SK-N-SH treated with all-trans-retinoic acid at 6 μM for 48 hours (cell line): Measurements from ENCODE around the gene ATP6AP1.

ENCODE experiments used
- ATAC-seq: fragments of 200-7000 bp; cut with Tn5 transposase; 3 replicates; pipeline ENCODE4 v1.9.1; 2020; ENCODE audit warnings: mild to moderate bottlenecking, moderate library complexity
- ARNTL ChIP-seq: fragments of 450-650 bp; formaldehyde crosslinking; IDR thresholded peaks from 2 replicates; pipeline ENCODE4 v1.5.0; 2020; ENCODE audit warnings: low read depth, mild to moderate bottlenecking, moderate library complexity, borderline replicate concordance
- BACH2 ChIP-seq: fragments of 250-450 bp; sonication (Bioruptor Pico); IDR thresholded peaks from 2 replicates; pipeline ENCODE4 v1.9.0; 2021; ENCODE audit warnings: mild to moderate bottlenecking, borderline replicate concordance
- CSDC2 ChIP-seq: fragments of 250-450 bp; sonication (Bioruptor Pico); IDR thresholded peaks from 2 replicates; pipeline ENCODE4 v1.5.0; 2020; ENCODE audit warnings: mild to moderate bottlenecking, moderate library complexity
- ESRRG ChIP-seq: fragments of 250-450 bp; sonication (Bioruptor Pico); IDR thresholded peaks from 2 replicates; pipeline ENCODE4 v1.6.1; 2021; ENCODE audit warnings: mild to moderate bottlenecking
- GLIS3 ChIP-seq: fragments of 250-450 bp; sonication (Bioruptor Pico); IDR thresholded peaks from 2 replicates; pipeline ENCODE4 v1.5.0; 2020; ENCODE audit warnings: mild to moderate bottlenecking, moderate library complexity
- ISL1 ChIP-seq: fragments of 250-450 bp; sonication (Bioruptor Pico); IDR thresholded peaks from 2 replicates; pipeline ENCODE4 v2.1.2; 2022; ENCODE audit warnings: mild to moderate bottlenecking, moderate library complexity
- OSR1 ChIP-seq: fragments of 250-450 bp; sonication (Bioruptor Pico); IDR thresholded peaks from 2 replicates; pipeline ENCODE4 v1.8.0; 2022; ENCODE audit warnings: moderate library complexity, mild to moderate bottlenecking, inconsistent platforms
- PPARA ChIP-seq: fragments of 250-450 bp; sonication (Bioruptor Pico); IDR thresholded peaks from 2 replicates; pipeline ENCODE4 v1.5.0; 2020; ENCODE audit warnings: mild to moderate bottlenecking, borderline replicate concordance
- RARB ChIP-seq: fragments of 250-450 bp; sonication (Bioruptor Pico); IDR thresholded peaks from 2 replicates; pipeline ENCODE4 v1.8.0; 2021; ENCODE audit warnings: mild to moderate bottlenecking, moderate library complexity
- TOX ChIP-seq: fragments of 250-450 bp; sonication (Bioruptor Pico); IDR thresholded peaks from 2 replicates; pipeline ENCODE4 v1.8.0; 2021; ENCODE audit warnings: mild to moderate bottlenecking, moderate library complexity, borderline replicate concordance
- ZC3H10 ChIP-seq: fragments of 250-450 bp; sonication (Bioruptor Pico); IDR thresholded peaks from 2 replicates; pipeline ENCODE4 v1.5.1; 2021; ENCODE audit warnings: mild to moderate bottlenecking, moderate library complexity
- ZFP3 ChIP-seq: fragments of 250-450 bp; sonication (Bioruptor Pico); IDR thresholded peaks from 2 replicates; pipeline ENCODE4 v1.5.0; 2020; ENCODE audit warnings: mild to moderate bottlenecking, moderate library complexity
- ZFP30 ChIP-seq: fragments of 450-650 bp; formaldehyde crosslinking; IDR thresholded peaks from 2 replicates; pipeline ENCODE4 v1.5.0; 2022; ENCODE audit warnings: mild to moderate bottlenecking, moderate library complexity
- ZNF565 ChIP-seq: fragments of 450-650 bp; formaldehyde crosslinking; conservative IDR thresholded peaks from 2 replicates; pipeline ENCODE4 v1.5.0; 2020; ENCODE audit warnings: low read depth, mild to moderate bottlenecking, moderate library complexity
- ZNF70 ChIP-seq: fragments of 450-650 bp; formaldehyde crosslinking; IDR thresholded peaks from 2 replicates; pipeline ENCODE4 v1.5.0; 2020; ENCODE audit warnings: mild to moderate bottlenecking, moderate library complexity
- ZNF8 ChIP-seq: fragments of 450-650 bp; formaldehyde crosslinking; IDR thresholded peaks from 2 replicates; pipeline ENCODE4 v1.5.0; 2020; ENCODE audit warnings: mild to moderate bottlenecking, moderate library complexity
- TF ChIP-seq, protein P1 (sequence below): fragments of 250-450 bp; sonication (Bioruptor Pico); IDR thresholded peaks from 2 replicates; pipeline ENCODE4 v1.8.0; 2021; ENCODE audit warnings: low read depth, mild to moderate bottlenecking, moderate library complexity, borderline replicate concordance
- TF ChIP-seq, protein P2 (sequence below): fragments of 250-450 bp; sonication (Bioruptor Pico); IDR thresholded peaks from 2 replicates; pipeline ENCODE4 v1.8.0; 2020; ENCODE audit warnings: mild to moderate bottlenecking, moderate library complexity, borderline replicate concordance
- TF ChIP-seq, protein P3 (sequence below): fragments of 250-450 bp; sonication (Bioruptor Pico); IDR thresholded peaks from 2 replicates; pipeline ENCODE4 v1.5.1; 2021; ENCODE audit warnings: mild to moderate bottlenecking, moderate library complexity
- TF ChIP-seq, protein P4 (sequence below): fragments of 250-450 bp; sonication (Bioruptor Pico); IDR thresholded peaks from 2 replicates; pipeline ENCODE4 v1.5.0; 2020; ENCODE audit warnings: mild to moderate bottlenecking, moderate library complexity

ATP6AP1 gene

DNA sequence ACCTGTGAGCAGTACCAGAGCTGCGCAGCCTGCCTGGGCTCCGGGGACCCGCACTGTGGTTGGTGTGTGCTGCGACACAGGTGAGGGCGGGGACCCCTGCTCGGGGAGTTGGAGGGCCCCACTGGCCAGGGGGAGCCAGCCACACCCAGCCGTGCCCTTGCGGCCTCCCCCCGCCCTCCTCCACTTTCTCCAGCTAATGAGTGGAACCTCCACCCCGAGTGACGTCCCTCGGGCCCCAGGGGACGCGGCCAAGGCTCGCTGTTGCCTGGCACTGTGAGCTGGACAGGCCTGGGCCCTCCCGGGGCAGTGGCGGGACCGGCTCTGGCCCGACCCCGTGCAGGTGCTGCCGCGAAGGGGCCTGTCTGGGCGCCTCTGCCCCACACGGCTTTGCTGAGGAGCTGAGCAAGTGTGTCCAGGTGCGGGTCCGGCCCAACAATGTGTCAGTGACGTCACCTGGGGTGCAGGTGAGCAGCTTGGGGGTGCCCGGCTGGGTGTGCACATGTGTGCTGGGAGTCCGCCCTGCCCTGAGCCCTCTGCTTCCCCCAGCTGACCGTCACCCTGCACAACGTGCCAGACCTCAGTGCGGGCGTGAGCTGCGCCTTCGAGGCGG, 35.2 kb downstream of the ATP6AP1 start (continued):
- TF ChIP-seq TOX: no peak

DNA sequence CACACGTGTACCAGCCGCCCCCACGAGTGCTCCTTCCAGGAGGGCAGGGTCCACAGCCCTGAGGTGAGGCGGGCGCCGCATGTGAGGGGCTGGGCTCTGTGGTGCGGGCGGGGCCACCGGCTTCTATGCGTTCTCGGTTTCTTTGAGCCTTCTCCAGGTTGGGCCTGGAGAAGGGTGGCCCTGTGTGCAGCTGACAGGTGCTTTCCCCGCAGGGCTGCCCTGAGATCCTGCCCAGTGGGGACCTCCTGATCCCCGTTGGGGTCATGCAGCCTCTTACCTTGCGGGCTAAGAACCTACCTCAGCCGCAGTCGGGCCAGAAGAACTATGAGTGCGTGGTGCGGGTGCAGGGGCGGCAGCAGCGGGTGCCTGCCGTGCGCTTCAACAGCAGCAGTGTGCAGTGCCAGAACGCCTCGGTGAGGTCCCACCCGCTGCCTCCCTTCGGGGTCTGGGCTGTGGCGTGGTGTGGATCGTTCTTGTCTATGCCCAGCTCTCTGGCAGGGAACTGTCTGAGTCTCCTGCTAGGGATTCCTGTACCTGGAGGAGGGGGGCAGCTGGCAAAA, 36.4 kb downstream of the ATP6AP1 start:
- ATAC-seq: no peak
- TF ChIP-seq ZFP30 (no peak), RARB (CRISPR knock-in tag) (no peak), ARNTL (CRISPR knock-in tag) (no peak), ZNF8 (CRISPR knock-in tag) (no peak), TOX (no peak), ESRRG (CRISPR knock-in tag) (no peak), ISL1 (CRISPR knock-in tag) (no peak), PPARA (CRISPR knock-in tag) (no peak), OSR1 (CRISPR knock-in tag) (no peak), ZC3H10 (no peak), ZNF70 (CRISPR knock-in tag) (no peak), ZNF565 (CRISPR knock-in tag) (no peak), ZFP3 (CRISPR knock-in tag) (no peak), CSDC2 (CRISPR knock-in tag) (no peak), GLIS3 (no peak)
- TF ChIP-seq, protein P1, sequence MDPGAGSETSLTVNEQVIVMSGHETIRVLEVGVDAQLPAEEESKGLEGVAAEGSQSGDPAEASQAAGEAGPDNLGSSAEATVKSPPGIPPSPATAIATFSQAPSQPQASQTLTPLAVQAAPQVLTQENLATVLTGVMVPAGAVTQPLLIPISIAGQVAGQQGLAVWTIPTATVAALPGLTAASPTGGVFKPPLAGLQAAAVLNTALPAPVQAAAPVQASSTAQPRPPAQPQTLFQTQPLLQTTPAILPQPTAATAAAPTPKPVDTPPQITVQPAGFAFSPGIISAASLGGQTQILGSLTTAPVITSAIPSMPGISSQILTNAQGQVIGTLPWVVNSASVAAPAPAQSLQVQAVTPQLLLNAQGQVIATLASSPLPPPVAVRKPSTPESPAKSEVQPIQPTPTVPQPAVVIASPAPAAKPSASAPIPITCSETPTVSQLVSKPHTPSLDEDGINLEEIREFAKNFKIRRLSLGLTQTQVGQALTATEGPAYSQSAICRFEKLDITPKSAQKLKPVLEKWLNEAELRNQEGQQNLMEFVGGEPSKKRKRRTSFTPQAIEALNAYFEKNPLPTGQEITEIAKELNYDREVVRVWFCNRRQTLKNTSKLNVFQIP (CRISPR knock-in tag): no peak
- TF ChIP-seq, protein P2, sequence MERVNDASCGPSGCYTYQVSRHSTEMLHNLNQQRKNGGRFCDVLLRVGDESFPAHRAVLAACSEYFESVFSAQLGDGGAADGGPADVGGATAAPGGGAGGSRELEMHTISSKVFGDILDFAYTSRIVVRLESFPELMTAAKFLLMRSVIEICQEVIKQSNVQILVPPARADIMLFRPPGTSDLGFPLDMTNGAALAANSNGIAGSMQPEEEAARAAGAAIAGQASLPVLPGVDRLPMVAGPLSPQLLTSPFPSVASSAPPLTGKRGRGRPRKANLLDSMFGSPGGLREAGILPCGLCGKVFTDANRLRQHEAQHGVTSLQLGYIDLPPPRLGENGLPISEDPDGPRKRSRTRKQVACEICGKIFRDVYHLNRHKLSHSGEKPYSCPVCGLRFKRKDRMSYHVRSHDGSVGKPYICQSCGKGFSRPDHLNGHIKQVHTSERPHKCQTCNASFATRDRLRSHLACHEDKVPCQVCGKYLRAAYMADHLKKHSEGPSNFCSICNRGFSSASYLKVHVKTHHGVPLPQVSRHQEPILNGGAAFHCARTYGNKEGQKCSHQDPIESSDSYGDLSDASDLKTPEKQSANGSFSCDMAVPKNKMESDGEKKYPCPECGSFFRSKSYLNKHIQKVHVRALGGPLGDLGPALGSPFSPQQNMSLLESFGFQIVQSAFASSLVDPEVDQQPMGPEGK: no peak
- TF ChIP-seq, protein P3, sequence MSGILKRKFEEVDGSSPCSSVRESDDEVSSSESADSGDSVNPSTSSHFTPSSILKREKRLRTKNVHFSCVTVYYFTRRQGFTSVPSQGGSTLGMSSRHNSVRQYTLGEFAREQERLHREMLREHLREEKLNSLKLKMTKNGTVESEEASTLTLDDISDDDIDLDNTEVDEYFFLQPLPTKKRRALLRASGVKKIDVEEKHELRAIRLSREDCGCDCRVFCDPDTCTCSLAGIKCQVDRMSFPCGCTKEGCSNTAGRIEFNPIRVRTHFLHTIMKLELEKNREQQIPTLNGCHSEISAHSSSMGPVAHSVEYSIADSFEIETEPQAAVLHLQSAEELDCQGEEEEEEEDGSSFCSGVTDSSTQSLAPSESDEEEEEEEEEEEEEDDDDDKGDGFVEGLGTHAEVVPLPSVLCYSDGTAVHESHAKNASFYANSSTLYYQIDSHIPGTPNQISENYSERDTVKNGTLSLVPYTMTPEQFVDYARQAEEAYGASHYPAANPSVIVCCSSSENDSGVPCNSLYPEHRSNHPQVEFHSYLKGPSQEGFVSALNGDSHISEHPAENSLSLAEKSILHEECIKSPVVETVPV: no peak
- TF ChIP-seq, protein P4, sequence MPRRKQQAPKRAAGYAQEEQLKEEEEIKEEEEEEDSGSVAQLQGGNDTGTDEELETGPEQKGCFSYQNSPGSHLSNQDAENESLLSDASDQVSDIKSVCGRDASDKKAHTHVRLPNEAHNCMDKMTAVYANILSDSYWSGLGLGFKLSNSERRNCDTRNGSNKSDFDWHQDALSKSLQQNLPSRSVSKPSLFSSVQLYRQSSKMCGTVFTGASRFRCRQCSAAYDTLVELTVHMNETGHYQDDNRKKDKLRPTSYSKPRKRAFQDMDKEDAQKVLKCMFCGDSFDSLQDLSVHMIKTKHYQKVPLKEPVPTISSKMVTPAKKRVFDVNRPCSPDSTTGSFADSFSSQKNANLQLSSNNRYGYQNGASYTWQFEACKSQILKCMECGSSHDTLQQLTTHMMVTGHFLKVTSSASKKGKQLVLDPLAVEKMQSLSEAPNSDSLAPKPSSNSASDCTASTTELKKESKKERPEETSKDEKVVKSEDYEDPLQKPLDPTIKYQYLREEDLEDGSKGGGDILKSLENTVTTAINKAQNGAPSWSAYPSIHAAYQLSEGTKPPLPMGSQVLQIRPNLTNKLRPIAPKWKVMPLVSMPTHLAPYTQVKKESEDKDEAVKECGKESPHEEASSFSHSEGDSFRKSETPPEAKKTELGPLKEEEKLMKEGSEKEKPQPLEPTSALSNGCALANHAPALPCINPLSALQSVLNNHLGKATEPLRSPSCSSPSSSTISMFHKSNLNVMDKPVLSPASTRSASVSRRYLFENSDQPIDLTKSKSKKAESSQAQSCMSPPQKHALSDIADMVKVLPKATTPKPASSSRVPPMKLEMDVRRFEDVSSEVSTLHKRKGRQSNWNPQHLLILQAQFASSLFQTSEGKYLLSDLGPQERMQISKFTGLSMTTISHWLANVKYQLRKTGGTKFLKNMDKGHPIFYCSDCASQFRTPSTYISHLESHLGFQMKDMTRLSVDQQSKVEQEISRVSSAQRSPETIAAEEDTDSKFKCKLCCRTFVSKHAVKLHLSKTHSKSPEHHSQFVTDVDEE (CRISPR knock-in tag): no peak

DNA sequence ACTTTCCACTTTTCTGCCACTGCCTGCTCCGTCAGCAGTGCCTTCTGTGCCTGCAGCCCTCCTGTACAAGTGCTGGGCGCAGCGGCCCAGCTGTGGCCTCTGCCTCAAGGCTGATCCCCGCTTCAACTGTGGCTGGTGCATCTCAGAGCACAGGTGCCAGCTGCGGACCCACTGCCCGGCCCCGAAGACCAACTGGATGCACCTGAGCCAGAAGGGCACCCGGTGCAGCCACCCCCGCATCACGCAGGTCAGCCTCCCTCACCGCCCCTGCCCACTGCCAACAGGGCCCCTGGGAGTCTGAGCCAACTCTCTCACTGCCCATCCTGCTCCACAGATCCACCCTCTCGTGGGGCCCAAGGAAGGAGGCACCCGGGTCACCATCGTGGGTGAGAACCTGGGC, 37.1 kb downstream of the ATP6AP1 start:
- no peak for TF ChIP-seq ZFP30
- no peak for TF ChIP-seq ZFP3 (CRISPR knock-in tag)
- TF ChIP-seq BACH2 (CRISPR knock-in tag): no peak
- TF ChIP-seq ARNTL (CRISPR knock-in tag): no peak
- TF ChIP-seq, protein P2: no peak
- ATAC-seq: no peak
